Kidney glomerular epithelial cell (primary cell): ENCODE results near the gene NTMT1.
"Not testable (repeated sequence)": the region's sequence is repeated elsewhere in the genome, so short reads cannot be mapped to it uniquely, and the experiment has no call there.

ENCODE experiments used
- DNase-seq: peaks from one replicate; lab custom pipeline; 2025; lab: John Stamatoyannopoulos, UW

Gene NTMT1

DNA sequence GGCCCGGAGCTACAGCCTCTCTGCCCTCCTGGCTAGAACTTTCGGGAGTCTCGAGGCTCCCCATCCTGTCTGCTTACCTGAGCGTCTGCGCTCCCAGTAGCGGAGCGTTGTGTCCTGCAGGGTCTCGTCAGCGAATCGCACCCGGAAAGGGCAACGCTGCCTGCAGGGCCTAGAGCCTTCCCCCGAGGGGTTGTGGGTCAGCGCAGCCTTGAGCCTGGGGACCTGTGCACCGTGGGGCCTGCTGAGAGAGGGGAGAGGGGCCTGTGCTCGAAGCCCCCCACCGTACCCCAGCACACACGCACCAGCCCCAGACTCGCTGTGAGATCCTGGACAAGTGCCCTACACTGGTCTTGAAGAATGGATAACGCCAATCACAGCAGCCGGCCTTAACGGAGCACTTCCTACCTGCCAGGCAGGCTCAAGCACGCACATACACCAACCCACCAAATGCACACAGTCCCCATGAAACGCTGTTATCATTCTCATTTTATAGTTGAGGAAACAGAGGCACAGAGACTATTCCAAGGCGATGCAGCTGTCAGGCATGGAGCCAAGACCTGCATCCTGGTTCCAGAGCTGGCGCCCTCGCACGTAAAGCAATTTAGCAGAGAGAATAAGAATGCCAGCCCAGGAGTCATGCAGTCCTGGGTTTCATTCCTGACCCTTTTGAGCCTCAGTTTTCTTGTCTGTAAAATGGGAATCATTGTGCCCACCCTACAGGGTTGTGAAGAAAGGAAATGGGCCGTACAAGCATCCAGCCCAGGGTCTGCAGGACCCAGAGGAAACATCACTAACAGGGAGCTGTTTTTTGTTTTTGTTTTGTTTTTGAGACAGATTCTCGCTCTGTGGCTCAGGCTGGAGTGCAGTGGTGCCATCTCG is 10.3 kb upstream of the NTMT1 start:
- DNase-seq = no peak

DNA sequence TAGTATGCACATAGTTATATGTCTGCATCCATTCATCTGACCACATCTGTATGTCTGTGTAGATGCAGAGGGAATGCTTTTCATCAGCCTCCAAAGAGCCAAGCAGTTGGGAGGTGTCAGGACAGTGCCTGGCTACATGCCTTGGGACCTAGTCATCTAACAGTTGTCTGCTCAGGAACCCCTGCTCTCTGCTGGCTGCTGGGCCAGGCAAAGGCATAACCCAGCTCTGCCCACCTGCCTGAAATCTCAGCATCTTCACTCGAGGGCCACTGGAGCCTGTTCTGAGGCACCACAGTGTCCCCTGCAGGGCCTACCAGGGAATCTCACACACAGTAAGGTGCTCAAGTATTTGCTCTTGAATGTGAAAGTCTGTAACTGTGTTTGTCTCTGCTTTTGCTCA is 8.8 kb upstream of the NTMT1 start:
- DNase-seq = peak; percentile 59

DNA sequence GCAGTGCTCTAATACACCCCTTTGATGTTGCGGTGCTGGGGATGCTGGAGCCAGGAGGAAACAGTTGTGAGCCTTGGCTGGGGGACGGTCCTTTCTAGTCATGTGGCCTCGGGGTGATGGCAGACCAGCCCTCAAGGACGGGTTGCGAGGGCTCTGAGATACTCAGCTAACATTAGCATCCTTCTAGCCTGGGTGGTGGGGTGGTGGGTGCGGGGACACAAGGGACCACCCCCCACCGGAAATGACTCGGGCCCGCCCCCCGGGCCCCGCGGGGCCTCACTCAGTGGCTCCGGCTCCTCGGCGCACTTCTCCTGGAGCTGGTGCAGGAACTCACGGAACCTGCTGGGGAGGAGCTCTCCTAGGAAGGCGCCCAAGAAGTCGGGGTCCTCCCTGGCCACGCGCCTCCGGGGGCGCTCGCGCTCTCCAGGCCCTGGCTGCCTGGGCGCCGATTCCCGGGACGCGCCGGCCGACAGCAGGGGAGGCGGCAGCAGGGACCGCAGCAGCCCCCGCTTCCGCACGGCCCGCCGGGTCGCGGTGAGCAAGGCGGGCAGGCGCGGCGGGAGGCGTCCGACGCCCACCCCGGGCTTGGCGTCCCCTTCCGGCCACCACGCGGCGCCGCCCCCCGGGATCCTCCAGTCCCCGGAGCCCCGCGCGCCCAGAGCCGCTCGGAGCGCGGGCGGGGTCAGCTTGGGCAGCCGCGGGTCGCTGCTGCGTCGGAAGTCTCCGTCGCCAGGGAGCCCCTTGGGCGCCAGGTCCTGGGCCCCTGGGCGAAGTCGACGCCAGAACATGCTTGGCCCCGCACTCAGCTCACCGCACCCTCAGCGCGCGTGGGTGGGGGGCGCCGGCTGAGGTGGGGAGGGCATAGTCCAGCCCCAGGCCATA is 5.9 kb upstream of the NTMT1 start:
- no peak for DNase-seq

DNA sequence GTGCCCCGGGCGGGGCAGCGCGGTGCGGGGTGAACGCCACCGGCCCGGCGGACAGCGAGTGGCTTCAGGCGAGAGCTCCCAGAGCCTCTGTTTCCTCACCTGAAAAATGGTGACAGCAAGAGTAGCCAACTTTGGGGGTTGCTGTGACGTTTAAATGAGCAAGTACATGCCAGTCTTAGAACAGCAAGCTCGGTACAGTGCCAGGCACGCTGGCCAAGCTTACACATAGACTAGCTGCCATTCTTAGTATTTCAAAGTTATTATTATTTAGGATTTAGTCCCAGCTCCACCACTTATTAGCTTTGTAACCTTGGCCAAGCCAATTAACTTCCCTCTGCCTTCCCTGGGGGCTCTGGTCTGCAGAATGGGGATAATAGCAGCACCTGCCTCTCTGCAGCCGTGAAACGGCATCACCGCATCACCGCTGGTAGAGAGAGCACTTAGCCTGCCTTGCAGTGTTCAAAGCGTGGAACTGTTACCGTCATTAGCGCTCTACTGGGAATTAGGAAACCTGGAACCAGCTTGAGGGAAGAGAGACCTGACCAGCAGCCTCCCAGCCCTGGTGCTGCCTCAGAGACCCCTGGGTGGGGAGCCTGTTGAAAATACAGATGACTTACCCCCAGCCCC is 5.2 kb upstream of the NTMT1 start, which contains the start of gene C9orf50:
Gene C9orf50, minus strand, starts transcription at position 433 of the 627 bp plus-strand sequence. CDS start 527 bp downstream, outside the sequence.
- DNase-seq = no peak

DNA sequence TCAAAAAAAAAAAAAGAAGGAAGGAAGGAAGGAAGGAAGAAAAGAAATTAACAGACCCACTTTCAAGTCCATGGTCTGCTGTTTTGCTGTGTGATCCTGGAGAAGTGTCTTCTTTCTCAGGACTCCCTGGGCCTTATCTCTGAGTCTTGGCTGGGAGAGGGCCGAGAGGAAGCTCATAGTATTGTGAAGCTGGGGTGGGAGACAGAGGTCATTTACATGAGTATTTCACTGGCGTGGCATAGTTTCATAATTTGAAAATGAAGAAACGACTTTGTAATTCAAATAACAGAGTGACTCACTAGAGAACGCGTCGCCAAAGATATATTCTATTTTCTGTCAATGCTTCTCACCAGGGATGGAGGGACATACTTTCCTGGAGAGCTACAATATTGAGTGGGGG is 2.6 kb upstream of the NTMT1 start:
- no peak for DNase-seq

DNA sequence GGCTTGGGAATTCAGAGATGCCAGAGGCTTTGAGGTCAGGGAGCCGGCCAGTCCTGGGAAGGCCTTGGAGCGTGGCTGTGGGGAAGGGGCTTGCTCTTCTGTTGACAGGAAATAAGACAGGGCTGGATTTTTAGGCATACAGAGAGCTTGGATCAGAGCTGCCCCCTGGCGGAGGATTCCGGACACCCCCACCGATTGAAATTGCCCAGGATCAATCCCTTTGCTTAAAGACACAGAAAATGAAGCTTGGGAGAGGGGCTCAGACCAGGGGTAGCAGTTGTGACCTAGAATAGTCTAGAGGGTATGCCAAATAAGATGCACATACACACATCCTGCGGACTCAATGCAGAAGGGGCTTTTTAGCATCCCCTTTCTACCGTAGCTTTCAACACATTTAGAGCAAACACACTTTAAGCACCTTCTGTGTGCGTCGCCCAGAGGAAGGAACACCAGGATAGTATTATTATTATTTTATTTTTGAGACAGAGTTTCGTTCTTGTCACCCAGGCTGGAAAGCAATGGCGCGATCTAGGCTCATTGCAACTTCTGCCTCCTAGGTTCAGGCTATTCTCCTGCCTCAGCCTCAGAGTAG is 1.7 kb upstream of the NTMT1 start:
- peak; percentile 32 for DNase-seq

DNA sequence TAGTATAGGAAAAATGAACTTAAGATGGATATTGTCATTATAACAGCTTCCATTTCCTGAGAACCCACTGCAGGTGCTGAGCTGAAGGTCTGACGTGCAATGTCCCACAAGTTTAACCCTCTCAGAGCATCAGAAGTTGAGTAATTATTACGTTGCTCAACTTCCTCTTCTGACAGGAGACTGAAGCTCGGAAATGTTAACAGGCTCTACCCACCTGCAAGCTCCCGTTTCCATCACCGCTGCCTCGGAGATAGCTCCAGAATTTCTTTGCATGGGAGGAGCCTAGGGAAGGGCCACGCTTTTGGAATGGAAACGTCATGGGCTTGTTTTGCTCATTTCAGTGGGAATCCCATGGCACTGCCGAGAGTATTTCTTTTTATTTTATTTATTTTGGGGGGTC is 1.0 kb upstream of the NTMT1 start:
- no peak for DNase-seq

DNA sequence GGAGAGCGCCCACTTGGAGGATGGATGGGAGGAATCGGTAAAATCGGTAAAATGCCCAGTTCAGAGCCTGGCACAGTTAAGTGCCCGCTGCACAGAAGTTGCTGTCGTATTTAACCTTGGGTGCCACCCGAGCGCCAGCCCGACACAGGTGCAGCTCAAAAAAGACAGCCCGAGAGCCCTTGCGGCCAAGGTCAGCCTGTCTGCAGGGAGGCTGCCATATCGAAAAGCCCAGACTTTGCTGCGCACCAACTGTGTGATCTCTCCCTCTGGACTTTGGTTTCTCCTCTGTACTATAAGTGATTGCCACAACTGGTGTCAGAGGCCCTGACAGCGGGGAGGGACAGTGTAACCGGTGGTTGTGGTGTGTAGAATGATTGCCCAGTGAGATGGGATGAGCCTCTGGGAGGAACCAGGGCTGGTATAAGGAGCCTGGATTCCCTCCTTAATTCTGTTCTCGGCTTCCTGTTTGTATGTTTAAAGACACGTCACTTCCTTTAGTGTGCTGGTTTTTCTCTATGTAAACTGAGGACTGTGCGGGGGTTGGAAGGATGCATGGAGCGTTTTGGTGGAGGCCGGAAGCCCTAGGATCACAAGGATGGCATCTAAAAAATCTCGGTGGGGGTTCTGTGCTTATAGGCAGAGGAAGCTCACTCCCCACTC is 792 bp downstream of the NTMT1 start:
- peak; percentile 79 for DNase-seq

DNA sequence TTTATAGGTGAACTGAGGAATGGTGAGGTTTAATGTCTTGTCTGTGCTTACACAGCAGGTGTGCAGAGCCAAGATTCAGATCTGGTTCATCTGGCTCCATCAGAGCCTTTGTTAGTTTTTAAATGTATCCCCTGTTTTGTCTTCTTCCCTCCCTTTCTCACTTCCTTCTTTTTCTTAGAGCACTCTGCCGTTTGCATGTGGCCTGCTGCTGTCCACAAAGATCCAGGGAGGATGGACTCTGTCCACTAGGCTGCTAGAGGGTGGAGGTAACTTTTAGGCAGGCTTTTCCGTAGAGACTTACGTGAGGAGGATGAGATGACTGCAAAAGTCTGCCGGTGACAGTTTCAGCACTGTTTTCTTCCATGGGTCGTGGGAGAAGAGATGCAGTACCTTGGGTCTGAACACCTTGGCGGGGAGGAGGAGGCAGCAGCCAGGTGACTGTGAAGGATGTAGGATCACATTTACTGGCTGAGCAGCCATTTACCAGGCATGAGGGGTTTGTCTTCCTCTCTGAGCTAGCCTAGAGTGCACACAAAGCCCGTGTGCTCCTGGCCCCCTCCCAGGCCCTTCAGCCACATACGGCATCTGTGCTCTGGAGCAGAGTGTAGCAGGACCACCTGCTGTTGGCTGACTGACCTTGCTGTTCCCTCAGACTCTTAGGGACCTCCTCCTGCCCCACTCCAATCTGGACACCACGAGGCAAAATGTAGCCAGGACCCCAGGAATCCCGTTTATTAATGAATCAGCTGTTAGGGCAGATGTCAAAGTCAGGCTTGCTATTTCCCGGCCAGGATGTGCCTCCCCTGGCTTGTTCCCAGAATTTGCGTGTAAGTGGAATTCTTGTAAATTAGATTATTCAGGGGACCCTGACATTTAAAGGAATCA is 1.8 kb downstream of the NTMT1 start:
- no peak for DNase-seq

DNA sequence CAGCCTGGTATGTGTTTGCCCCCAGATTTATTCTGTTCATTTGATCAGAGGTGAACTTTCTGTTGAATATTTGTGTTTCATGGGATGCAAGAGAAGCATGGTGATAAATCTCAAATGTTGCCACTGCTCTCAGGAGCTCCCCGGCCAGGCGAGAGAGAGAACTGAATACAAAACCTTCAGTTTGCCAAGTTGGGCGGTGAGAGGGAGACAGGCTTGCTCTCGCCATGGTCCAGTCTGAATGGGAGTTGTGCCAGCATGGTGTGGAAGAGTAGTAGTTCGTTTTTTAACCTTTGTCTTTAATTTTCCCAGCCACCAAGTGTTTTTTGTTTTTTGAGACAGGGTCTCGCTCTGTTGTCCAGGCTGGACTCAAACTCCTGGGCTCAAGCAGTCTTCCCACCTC is 2.7 kb downstream of the NTMT1 start:
- no peak for DNase-seq

DNA sequence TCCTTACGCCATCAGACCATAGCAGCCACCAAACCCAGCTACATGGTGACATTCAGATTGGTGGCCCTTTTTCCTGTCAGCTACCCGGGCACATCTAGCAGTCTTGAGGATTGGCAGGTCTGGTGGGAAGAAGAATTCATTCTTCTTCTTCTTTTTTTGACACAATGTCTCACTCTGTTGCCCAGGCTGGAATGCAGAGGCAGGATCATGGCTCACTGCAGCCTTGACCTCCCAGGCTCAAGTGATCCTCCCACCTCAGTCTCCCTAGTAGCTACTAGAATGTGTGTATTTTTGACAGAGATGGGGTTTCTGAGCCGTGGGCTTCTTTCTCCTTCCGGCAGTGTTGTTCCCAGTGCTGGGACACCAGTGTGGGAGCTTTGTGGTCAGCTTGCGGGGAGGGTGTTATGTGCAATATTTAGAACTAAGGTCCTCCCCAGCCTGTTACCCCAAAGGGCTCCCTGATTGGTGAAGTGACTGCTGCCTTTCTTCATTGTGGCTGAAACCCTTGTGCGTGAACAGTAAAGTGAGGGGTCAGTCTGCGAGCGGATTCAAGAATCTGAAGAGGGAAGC is 3.4 kb downstream of the NTMT1 start:
- DNase-seq = no peak

DNA sequence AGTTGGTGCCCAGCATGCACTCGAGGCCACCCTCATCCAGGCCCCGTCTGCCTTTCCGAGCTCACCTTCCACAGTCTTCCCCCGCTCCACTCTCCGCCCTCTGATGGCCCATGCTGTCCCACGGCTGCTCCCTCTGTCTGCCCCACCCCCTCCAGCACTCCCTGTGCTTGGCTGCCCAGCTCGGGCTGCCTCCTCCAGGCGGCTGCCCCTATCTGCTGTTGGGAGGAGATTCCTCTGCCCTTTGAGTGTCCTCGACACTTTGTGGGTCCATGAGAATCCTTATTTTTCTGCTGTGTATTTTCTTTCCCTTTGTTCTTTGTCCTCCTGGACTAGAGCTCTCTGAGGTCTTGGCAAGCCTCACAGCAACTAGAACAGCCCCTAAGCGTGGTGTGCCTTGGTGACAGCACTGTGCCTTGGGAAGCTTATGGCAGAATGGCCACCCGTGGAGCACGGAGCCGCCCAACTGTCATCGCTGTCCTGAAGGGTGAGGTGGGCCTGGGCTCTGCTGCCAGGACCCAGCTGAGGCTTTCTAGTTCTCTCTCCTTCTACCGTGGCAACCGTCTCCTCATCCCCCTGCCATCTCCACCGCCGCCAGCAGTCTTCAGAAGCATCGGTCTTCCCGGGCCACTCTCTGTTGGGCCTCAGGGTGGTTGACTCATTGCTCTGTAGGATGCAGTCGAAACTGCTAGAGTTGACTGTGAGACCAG is 5.2 kb downstream of the NTMT1 start:
- DNase-seq = no peak

DNA sequence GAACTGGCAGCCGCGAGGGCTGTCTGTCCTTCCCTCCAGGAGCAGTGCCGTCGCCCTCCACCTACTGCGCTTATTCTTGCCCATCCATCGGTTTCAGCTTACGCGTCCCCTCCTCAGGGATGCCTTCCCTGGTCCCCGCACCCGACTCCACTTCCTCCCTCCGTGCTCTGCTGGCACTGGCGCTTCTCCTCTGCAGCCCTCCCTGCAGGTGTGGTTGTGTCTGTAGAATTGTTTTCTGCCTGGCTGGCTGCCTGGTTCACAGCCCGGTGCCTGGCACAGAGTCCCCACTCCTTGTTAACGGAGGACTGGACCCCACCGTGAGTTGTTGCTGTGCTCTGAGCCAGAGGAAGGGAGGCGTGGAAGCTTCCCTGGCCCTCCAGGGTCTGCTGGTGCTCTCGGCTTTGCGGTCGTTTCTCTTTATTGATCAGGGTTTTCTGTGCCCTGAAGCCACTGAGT is 5.7 kb downstream of the NTMT1 start:
- no peak for DNase-seq

DNA sequence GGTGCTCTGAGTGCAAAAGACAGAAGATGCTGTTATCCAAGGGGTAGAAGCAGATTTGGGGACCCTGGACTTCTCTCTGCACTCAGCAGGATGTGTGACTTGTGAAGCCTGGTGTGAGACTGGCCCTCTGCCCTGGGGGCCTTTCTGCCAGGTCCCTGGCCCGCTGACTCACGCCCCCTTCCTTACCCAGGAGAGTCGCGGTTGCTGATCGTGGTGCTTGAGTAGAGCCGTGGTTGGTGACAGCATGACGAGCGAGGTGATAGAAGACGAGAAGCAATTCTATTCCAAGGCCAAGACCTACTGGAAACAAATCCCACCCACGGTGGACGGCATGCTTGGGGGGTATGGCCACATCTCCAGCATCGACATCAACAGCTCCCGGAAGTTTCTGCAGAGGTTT is 6.5 kb downstream of the NTMT1 start:
- no peak for DNase-seq

DNA sequence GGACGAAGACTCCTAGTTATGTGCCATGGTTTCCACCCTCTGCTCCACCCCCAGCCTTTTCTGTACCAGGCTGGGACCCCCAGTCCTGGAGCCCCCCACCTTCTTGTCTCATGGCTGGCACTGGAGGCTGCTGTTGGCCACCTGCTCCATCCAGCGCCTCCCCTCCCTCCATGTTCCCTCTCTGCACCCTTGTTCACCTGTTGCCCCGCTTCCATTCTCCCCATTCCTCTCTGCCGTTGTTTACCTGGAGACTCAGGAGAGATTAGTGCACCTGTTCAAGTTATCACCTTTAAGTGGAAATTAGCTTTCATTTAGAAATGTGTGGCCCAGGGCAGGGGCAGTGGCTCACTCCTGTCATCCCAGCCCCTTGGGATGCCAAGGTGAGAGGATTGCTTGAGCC is 7.2 kb downstream of the NTMT1 start:
- no peak for DNase-seq

DNA sequence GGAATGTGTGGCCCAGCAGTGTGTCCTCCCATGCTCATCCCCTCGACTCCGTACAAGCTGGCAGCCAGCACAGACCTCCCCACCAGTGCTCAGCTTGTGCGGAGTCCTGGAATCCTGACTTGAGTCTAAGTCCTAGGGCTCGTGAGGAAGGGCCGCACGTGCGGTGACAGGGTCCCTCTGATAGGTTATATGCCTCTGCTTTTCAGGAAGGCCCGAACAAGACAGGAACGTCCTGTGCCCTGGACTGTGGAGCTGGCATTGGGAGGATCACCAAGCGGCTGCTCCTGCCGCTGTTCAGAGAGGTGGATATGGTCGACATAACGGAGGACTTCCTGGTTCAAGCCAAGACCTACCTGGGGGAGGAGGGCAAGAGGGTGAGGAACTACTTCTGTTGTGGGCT is 7.9 kb downstream of the NTMT1 start:
- no peak for DNase-seq

DNA sequence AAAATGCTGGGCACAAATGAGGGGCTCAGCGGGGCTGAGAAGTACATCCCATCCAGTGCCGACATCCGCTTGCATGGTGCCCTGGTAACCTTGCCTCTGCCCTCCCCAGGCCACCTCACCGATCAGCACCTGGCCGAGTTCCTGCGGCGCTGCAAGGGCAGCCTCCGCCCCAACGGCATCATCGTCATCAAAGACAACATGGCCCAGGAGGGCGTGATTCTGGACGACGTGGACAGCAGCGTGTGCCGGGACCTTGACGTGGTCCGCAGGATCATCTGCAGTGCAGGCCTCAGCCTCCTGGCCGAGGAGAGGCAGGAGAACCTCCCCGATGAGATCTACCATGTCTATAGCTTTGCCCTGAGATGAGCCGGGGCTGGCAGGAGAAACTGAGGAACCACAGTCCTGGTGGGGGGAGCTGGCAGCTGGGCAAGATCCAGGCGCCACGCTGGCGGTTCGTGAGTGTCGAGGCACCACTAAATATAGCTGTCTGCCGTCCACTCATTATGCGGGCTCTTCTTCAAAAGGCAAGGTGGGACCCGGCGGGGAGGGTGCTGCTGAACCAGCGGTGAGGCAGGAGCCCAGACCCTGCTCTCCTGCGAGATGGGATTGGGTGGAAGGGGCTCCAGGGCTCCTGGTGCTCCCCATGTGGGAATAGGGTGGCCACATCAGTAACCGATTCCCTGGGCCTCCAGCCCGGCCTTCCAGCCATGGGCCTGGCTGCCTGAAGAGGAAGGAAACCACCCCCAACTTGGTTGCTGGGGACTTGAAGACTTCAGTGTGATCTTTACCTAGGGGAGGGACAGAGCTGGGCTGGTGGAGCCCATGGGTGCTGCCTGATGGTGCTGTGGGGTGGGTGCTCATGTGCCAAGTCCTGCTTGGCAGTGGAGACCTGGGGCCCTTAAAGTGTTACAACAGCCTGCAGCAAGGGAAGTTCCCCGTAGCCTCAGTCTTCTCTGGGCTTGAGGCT is 9.4 kb downstream of the NTMT1 start:
- no peak for DNase-seq

DNA sequence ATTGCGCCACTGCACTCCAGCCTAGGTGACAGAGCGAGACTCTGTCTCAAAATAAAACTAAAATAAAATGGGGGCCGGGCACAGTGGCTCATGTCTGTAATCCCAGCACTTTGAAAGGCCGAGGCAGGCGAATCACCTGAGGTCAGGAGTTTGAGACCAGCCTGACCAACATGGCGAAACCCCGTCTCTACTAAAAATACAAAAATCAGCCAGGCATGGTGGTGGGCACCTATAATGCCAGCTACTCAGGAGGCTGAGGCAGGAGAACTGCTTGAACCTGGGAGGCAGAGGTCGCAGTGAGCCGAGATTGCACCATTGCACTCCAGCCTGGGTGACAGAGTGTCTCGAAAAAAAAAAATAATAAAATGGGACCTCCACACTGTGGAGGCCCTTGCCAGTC is 10.4 kb downstream of the NTMT1 start:
- DNase-seq = not testable (repeated sequence)
